ENCODE results near the gene MIPOL1.

MIPOL1 gene

DNA sequence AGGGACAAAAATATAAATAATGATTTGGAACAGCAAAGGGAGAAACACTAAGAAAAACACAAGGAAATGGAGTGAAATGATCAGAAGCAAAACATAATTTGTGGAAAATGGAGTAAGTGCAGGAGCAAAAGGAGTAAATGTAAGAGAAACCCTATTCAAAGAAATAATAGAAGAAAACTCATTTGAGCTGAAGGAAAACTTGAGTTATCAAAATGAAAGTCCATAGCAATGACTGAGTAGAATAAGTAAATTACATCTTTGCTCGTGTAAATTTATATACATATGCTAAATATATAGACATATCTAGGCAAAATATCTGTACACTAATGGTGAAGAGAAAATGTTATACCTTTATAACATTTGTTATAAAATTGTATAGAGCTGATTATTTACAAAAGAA, 203.4 kb downstream of the MIPOL1 start:
- Histone ChIP-seq H3K27me3 (ENCODE audit: insufficient read depth, low read length, poor library complexity) (no peaks in the 10 kb centered on the region), H3K79me2 (ENCODE audit: control insufficient read depth, insufficient read depth, low read length) (no peaks in the 10 kb centered on the region), H3K18ac (ENCODE audit: low read length) (no peak overlapping the region), H3K4me2 (ENCODE audit: low read length) (no peak overlapping the region), H3K23ac (ENCODE audit: low read length) (no peak overlapping the region), H3K27ac (ENCODE audit: low read depth, low read length) (no peak overlapping the region), H4K5ac (ENCODE audit: low read length) (no peak overlapping the region), H4K8ac (ENCODE audit: low read depth, low read length) (no peak overlapping the region), H3K36me3 (ENCODE audit: control insufficient read depth, insufficient read depth, low read length) (no peaks in the 10 kb centered on the region), H2BK15ac (replicated peaks; ENCODE audit: low read depth) (no peak overlapping the region), H3K4me1 (ENCODE audit: control insufficient read depth, low read depth, low read length) (no peaks in the 10 kb centered on the region), H3K4ac (ENCODE audit: low read depth, low read length) (no peak overlapping the region), H3K9ac (ENCODE audit: low read length) (no peak overlapping the region), H3K4me3 (ENCODE audit: low read length) (no peak overlapping the region), H3K79me1 (ENCODE audit: low read length) (no peaks in the 10 kb centered on the region), H3K56ac (ENCODE audit: low read length) (no peak overlapping the region), H2BK5ac (ENCODE audit: low read length) (no peak overlapping the region), H2AK5ac (ENCODE audit: low read length) (no peak overlapping the region), H2BK120ac (ENCODE audit: low read depth, low read length) (no peak overlapping the region)
- no CpG with 5 or more reads among the region's 1 CpG for WGBS (ENCODE audit: extremely low coverage, insufficient coverage, low lambda C conversion rate)
- DNase-seq = no peak

DNA sequence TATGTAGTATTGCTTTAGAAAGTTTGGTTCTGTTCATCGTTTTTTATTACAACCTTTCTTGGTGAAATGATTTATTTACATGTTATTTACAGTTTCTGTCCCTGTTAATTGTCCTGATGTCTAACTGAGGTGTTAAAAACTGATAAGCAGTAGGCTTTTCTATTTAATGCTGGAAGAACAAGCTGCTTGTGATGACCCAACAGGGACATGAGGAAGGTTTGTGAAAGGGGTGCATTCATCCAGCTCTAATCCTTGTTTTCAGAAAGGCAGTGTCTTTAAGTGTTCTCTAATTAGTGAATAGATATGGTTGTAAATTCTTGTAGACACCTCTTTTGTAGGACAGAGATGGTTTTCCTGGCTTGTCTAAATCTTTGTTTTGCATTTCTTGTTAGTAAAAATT, 205.9 kb downstream of the MIPOL1 start:
- Histone ChIP-seq H3K79me2 (ENCODE audit: control insufficient read depth, insufficient read depth, low read length) (no peaks in the 10 kb centered on the region), H3K27me3 (ENCODE audit: insufficient read depth, low read length, poor library complexity) (no peaks in the 10 kb centered on the region), H2BK15ac (replicated peaks; ENCODE audit: low read depth) (no peak overlapping the region), H2AK5ac (ENCODE audit: low read length) (no peak overlapping the region), H3K56ac (ENCODE audit: low read length) (no peak overlapping the region), H3K9ac (ENCODE audit: low read length) (no peak overlapping the region), H3K4me3 (ENCODE audit: low read length) (no peak overlapping the region), H2BK5ac (ENCODE audit: low read length) (no peak overlapping the region), H3K27ac (ENCODE audit: low read depth, low read length) (no peak overlapping the region), H2BK120ac (ENCODE audit: low read depth, low read length) (no peak overlapping the region), H3K36me3 (ENCODE audit: control insufficient read depth, insufficient read depth, low read length) (no peaks in the 10 kb centered on the region), H3K4me2 (ENCODE audit: low read length) (no peak overlapping the region), H3K23ac (ENCODE audit: low read length) (no peak overlapping the region), H4K5ac (ENCODE audit: low read length) (no peak overlapping the region), H3K18ac (ENCODE audit: low read length) (no peak overlapping the region), H4K8ac (ENCODE audit: low read depth, low read length) (no peak overlapping the region), H3K4ac (ENCODE audit: low read depth, low read length) (no peak overlapping the region), H3K79me1 (ENCODE audit: low read length) (no peaks in the 10 kb centered on the region), H3K4me1 (ENCODE audit: control insufficient read depth, low read depth, low read length) (no peaks in the 10 kb centered on the region)
- DNase-seq = peak; percentile 6
- WGBS (ENCODE audit: extremely low coverage, insufficient coverage, low lambda C conversion rate) = no CpG with 5 or more reads among the region's 1 CpG

GRCh38 chr14:37406095-37406494, 208.4 kb downstream of the MIPOL1 start:
- no peaks in the 10 kb centered on the region for H3K27me3 ChIP-seq (ENCODE audit: insufficient read depth, low read length, poor library complexity)
- H3K56ac ChIP-seq (ENCODE audit: low read length) = no peak overlapping the region
- no peak overlapping the region for H2BK15ac ChIP-seq (replicated peaks; ENCODE audit: low read depth)
- H3K36me3 ChIP-seq (ENCODE audit: control insufficient read depth, insufficient read depth, low read length) = no peaks in the 10 kb centered on the region
- H2BK120ac ChIP-seq (ENCODE audit: low read depth, low read length) = no peak overlapping the region
- H3K79me2 ChIP-seq (ENCODE audit: control insufficient read depth, insufficient read depth, low read length) = no peaks in the 10 kb centered on the region
- no peaks in the 10 kb centered on the region for H3K79me1 ChIP-seq (ENCODE audit: low read length)
- no peak overlapping the region for H3K27ac ChIP-seq (ENCODE audit: low read depth, low read length)
- no CpG with 5 or more reads among the region's 2 CpGs for WGBS (ENCODE audit: extremely low coverage, insufficient coverage, low lambda C conversion rate)
- no peak overlapping the region for H3K4me2 ChIP-seq (ENCODE audit: low read length)
- no peak overlapping the region for H4K5ac ChIP-seq (ENCODE audit: low read length)
- no peak overlapping the region for H4K8ac ChIP-seq (ENCODE audit: low read depth, low read length)
- no peak overlapping the region for H3K23ac ChIP-seq (ENCODE audit: low read length)
- no peak for DNase-seq
- H3K18ac ChIP-seq (ENCODE audit: low read length) = no peak overlapping the region
- H2BK5ac ChIP-seq (ENCODE audit: low read length) = no peak overlapping the region
- H3K4ac ChIP-seq (ENCODE audit: low read depth, low read length) = no peak overlapping the region
- no peak overlapping the region for H2AK5ac ChIP-seq (ENCODE audit: low read length)
- no peak overlapping the region for H3K9ac ChIP-seq (ENCODE audit: low read length)
- no peaks in the 10 kb centered on the region for H3K4me1 ChIP-seq (ENCODE audit: control insufficient read depth, low read depth, low read length)
- H3K4me3 ChIP-seq (ENCODE audit: low read length) = no peak overlapping the region

- H3K4ac ChIP-seq (ENCODE audit: low read depth, low read length) = no peak overlapping the region
- H3K36me3 ChIP-seq (ENCODE audit: control insufficient read depth, insufficient read depth, low read length) = no peaks in the 10 kb centered on the region
- H3K79me1 ChIP-seq (ENCODE audit: low read length) = no peaks in the 10 kb centered on the region
- H3K4me1 ChIP-seq (ENCODE audit: control insufficient read depth, low read depth, low read length) = no peaks in the 10 kb centered on the region
- H2BK120ac ChIP-seq (ENCODE audit: low read depth, low read length) = no peak overlapping the region
- H4K8ac ChIP-seq (ENCODE audit: low read depth, low read length) = no peak overlapping the region
- H3K18ac ChIP-seq (ENCODE audit: low read length) = no peak overlapping the region
- H3K27ac ChIP-seq (ENCODE audit: low read depth, low read length) = no peak overlapping the region
- H3K56ac ChIP-seq (ENCODE audit: low read length) = no peak overlapping the region
- H3K4me2 ChIP-seq (ENCODE audit: low read length) = no peak overlapping the region
- no peak overlapping the region for H4K5ac ChIP-seq (ENCODE audit: low read length)
- no peak overlapping the region for H2BK5ac ChIP-seq (ENCODE audit: low read length)
- no peak overlapping the region for H2BK15ac ChIP-seq (replicated peaks; ENCODE audit: low read depth)
- no peaks in the 10 kb centered on the region for H3K27me3 ChIP-seq (ENCODE audit: insufficient read depth, low read length, poor library complexity)
- H3K79me2 ChIP-seq (ENCODE audit: control insufficient read depth, insufficient read depth, low read length) = no peaks in the 10 kb centered on the region
- no peak overlapping the region for H3K23ac ChIP-seq (ENCODE audit: low read length)
- no CpG with 5 or more reads among the region's 3 CpGs for WGBS (ENCODE audit: extremely low coverage, insufficient coverage, low lambda C conversion rate)
- no peak overlapping the region for H3K4me3 ChIP-seq (ENCODE audit: low read length)
- H2AK5ac ChIP-seq (ENCODE audit: low read length) = no peak overlapping the region
- no peak overlapping the region for H3K9ac ChIP-seq (ENCODE audit: low read length)
- no peak for DNase-seq
These were observed 213.5 kb downstream of the MIPOL1 start for GRCh38 chr14:37411079-37411735.

DNA sequence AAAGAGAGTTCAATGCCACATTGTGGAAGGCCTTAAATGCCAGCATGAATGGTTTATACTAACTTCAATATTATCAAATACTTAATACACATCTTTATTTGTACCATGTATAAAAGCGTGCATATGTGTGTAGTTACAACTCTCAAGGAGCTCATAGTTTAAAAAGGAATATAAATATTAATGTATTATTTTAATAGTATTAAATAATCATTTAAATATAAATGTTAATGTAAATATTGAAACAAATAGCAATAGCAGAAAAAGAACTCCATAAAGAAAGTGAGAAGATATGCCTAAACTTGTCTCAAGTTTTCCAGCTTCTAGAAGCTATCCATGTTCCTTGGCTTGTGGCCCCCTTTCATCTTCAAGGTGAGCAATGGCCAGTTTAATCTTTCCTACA, 215.3 kb downstream of the MIPOL1 start:
- Histone ChIP-seq H3K27me3 (ENCODE audit: insufficient read depth, low read length, poor library complexity) (no peaks in the 10 kb centered on the region), H2AK5ac (ENCODE audit: low read length) (no peak overlapping the region), H2BK120ac (ENCODE audit: low read depth, low read length) (no peak overlapping the region), H3K23ac (ENCODE audit: low read length) (no peak overlapping the region), H3K4me1 (ENCODE audit: control insufficient read depth, low read depth, low read length) (no peaks in the 10 kb centered on the region), H3K36me3 (ENCODE audit: control insufficient read depth, insufficient read depth, low read length) (no peaks in the 10 kb centered on the region), H3K79me2 (ENCODE audit: control insufficient read depth, insufficient read depth, low read length) (no peaks in the 10 kb centered on the region), H3K4me2 (ENCODE audit: low read length) (no peak overlapping the region), H2BK5ac (ENCODE audit: low read length) (no peak overlapping the region), H4K5ac (ENCODE audit: low read length) (no peak overlapping the region), H3K56ac (ENCODE audit: low read length) (no peak overlapping the region), H3K4ac (ENCODE audit: low read depth, low read length) (no peak overlapping the region), H3K4me3 (ENCODE audit: low read length) (no peak overlapping the region), H3K79me1 (ENCODE audit: low read length) (no peaks in the 10 kb centered on the region), H2BK15ac (replicated peaks; ENCODE audit: low read depth) (no peak overlapping the region), H4K8ac (ENCODE audit: low read depth, low read length) (no peak overlapping the region), H3K9ac (ENCODE audit: low read length) (no peak overlapping the region), H3K18ac (ENCODE audit: low read length) (no peak overlapping the region), H3K27ac (ENCODE audit: low read depth, low read length) (no peak overlapping the region)
- WGBS (ENCODE audit: extremely low coverage, insufficient coverage, low lambda C conversion rate) = no CpG with 5 or more reads among the region's 1 CpG
- no peak for DNase-seq

DNA sequence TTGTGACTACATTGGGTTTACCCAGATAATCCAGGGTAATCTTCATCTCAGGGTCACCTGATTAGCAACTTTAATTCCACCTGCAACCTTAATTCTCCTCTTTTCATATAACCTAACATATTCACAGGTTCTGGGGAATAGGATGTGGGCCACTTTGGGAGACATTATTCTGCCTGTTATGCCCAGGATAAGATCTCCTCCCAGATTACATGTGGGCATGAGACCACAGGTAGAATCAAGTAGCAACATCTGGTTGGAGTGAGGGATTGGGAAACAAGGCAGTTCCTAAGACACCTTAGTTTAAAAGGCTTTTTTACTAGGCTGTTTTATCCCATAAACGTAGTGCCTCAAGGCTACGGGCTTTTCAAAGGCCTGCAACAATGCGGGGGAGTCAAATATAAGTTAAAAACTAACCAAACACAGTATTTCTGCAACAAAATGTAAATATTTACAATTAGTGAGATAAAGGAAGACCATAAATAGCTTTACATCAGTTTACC, 215.8 kb downstream of the MIPOL1 start:
- H3K4ac ChIP-seq (ENCODE audit: low read depth, low read length) = no peak overlapping the region
- no peak for DNase-seq
- H3K27ac ChIP-seq (ENCODE audit: low read depth, low read length) = no peak overlapping the region
- H3K27me3 ChIP-seq (ENCODE audit: insufficient read depth, low read length, poor library complexity) = no peaks in the 10 kb centered on the region
- no peak overlapping the region for H4K5ac ChIP-seq (ENCODE audit: low read length)
- H2BK120ac ChIP-seq (ENCODE audit: low read depth, low read length) = no peak overlapping the region
- no peak overlapping the region for H2BK5ac ChIP-seq (ENCODE audit: low read length)
- H3K4me1 ChIP-seq (ENCODE audit: control insufficient read depth, low read depth, low read length) = no peaks in the 10 kb centered on the region
- no peaks in the 10 kb centered on the region for H3K79me2 ChIP-seq (ENCODE audit: control insufficient read depth, insufficient read depth, low read length)
- H3K79me1 ChIP-seq (ENCODE audit: low read length) = no peaks in the 10 kb centered on the region
- H2AK5ac ChIP-seq (ENCODE audit: low read length) = no peak overlapping the region
- no peaks in the 10 kb centered on the region for H3K36me3 ChIP-seq (ENCODE audit: control insufficient read depth, insufficient read depth, low read length)
- no peak overlapping the region for H4K8ac ChIP-seq (ENCODE audit: low read depth, low read length)
- no peak overlapping the region for H3K9ac ChIP-seq (ENCODE audit: low read length)
- no peak overlapping the region for H3K4me2 ChIP-seq (ENCODE audit: low read length)
- H2BK15ac ChIP-seq (replicated peaks; ENCODE audit: low read depth) = no peak overlapping the region
- H3K23ac ChIP-seq (ENCODE audit: low read length) = no peak overlapping the region
- H3K56ac ChIP-seq (ENCODE audit: low read length) = no peak overlapping the region
- no peak overlapping the region for H3K4me3 ChIP-seq (ENCODE audit: low read length)
- WGBS (ENCODE audit: extremely low coverage, insufficient coverage, low lambda C conversion rate) = no CpG with 5 or more reads among the region's 3 CpGs
- H3K18ac ChIP-seq (ENCODE audit: low read length) = no peak overlapping the region

Measured in mesendoderm (in vitro differentiated cells).